Stimulated activated CD8-positive, alpha-beta memory T cell treated with anti-CD3 and anti-CD28 coated beads, Interleukin-12 subunit alpha, Interleukin-12 subunit beta, amount 100 ng/mL, for 24 hours (primary cell): ENCODE results near the gene YPEL1.

Source experiments
- DNase-seq: peaks from one replicate; pipeline ENCODE4 v3.0.0-alpha.2; 2020; ENCODE audit errors: extremely low read depth

The YPEL1 gene, protein sequence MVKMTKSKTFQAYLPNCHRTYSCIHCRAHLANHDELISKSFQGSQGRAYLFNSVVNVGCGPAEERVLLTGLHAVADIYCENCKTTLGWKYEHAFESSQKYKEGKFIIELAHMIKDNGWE

DNA sequence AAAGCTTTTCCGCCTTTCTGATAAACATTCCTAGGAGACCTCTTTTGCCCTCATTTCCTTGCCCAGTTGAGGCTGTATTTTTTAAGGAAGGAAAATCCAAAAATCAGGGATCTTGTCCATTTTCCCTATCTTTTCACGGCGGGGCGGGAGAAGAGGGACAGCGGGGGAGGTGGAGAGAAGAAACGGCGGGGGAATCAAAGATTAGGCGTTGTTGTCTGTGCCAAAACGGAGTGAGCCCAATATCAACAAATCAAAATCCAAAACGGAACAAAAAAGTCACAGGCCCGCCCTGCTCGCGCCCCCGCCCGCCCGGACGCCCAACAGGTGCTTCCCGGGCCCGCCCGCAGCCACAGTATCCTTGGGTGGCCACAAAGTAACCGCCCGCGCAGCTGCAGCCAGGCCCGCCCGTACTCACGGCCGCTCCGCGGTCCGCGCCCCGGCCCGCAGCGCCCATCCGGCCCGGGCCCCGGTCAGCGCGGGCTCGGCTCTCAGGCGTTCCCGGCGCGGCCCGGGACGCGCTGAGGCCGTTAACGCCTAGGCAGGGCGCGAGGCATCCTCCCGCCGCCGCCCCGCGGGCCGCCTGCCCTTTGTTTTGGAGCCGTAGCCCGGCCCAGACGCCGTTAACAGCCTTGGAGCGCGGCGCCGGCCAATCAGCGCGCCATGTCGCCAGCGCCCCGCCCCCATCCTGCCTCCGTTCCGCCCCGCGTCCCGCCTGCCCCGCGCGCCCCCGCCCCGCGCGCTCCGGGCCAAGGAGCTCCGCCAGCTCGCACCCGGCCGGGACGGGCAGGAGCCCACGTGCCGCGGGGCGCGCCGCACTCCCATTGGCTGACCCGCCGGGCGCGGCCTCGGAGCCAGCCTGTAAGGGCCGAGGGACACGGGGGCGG, at the start of gene YPEL1:
Gene YPEL1, minus strand, starts transcription at position 595 of the 884 bp plus-strand sequence. CDS start 25,050 bp downstream, outside the sequence.
- DNase-seq = peak; percentile 78

DNA sequence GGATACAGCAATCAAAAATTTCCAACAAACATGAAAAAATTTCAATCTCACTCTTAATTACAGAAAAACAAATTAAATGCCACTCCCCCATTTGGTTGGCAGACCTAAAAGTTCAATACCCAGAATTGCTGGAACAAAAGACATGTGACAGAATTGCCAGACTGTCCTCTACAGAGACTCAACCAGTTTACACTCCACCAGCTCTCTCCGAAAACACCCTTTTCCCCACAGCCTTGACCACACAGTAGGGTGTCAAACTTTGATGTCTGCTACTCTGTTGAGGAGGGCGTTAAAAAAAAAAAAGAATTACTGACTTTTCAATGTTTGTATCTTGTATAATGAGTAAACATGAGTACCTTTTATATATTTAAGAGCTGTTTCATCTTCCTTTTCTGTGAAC, 44.7 kb upstream of the YPEL1 start:
- DNase-seq = no peak

DNA sequence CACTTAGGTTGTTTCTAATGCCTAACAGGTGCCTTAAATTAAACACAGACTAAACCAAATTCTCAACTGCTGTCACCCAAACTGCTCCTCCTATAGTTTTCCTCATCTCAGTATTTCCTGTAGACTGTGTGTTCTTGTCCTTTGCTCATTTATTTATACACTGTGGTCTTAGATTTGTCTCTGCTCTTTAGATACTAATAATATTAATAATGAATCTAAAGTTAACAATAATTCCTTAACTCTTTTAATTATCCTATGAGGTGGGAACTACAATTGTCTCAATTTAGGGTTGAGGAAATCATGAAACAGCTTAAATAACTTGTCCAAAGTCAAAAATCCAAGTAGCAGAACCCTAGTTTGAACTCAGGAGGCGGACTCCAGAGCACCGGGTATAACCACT, 43.9 kb upstream of the YPEL1 start:
- no peak for DNase-seq

DNA sequence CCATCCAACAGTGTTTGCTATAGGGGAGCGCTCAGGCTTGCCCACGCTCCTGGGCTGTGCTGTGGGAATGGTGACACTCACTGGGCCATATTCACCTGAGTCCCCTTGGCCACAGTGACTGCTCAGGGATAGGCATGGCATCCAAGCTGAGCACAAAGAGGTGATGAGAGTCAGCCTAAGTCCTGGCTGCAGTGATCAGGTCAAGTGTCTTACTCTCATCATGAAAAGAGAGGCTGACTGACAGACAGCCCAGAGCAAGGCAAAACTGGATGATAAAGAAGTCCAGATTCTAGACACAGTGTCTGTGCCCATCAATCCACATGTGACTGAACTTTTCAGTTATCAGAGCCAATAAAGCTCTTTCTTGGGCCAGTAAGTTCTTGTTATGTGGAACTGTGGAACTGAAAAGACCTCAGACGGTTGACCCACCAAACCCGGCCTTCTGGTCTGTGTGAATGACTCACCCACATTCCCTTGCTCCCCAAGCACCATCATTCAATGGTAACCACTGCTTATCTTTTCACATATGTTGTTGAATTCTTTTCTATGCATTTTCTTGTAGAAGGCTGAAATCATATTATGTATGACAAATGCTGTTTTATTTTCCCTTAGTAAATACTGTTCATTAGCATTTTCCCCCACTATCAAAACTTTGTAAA, 43.2 kb upstream of the YPEL1 start:
- no peak for DNase-seq

DNA sequence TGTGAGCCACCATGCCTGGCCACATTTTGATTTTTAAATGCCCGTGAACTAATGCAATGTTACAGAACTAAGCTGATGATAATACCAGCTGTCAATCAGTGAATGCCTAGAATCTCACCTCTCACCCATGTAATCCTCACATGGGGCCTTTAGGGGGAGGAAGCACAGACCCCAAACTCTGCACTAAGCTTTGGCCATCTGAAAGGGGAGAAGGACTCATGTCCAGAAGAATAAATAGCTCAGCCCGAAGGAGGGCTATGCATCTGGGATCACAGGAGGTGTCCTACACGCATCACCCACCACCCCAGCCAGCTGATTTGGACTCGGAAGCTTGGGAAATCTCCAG, 36.0 kb upstream of the YPEL1 start:
- DNase-seq = no peak

DNA sequence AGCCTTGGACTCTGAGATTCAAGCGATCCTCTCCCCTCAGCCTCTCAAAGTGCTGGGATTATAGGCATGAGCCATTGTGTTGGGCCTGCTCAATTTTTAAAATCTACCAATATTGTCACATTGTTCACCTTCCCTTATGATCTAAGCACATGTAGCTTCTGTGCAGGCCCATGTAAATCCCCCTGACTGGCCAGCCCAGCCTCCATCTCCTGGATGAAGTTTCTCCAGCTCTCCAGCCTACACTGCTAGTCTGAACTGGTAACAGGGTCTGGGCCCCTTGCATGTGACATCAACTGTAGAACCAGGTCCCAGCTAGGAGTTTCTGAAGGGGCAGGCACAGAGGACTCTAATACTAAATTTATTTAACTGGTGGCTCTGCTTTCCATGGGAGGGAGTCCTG, 32.8 kb upstream of the YPEL1 start:
- DNase-seq = no peak

DNA sequence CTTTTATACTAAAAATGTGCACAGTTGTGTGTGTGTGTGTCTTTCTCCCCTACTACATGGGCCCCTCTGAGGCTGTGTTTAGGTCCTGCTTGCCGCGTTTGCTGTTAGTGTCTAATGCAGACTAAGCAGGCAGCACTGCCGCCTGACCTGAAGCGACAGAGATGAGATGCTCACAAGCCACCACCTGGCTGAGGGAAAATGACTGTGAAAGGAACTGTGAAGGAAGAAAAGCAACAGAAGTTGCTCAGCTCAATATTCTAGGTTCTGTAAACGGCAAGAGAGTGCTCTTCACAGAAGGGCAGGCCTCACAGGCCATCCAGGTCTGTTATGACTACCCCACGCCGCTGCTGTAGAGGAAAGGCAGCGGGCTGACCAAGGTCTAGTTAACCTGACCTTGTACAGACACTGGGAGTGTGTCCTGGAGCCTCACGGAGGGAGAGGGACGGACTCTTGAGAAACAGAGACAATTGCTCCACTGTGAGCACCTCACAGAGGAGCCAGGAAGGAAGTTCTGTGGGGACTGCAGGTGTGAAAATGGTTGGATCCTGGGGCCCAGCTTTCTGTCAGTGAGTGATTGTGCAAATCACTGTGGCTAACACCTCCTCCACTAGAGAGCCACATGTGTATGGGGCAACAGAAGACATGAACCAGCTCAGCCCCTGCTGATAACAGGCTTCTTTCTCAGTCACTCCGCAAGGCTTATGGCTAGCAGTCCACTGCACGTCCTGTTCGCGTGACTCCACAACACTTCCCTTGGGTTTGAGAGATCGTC, 31.3 kb upstream of the YPEL1 start:
- DNase-seq = no peak

DNA sequence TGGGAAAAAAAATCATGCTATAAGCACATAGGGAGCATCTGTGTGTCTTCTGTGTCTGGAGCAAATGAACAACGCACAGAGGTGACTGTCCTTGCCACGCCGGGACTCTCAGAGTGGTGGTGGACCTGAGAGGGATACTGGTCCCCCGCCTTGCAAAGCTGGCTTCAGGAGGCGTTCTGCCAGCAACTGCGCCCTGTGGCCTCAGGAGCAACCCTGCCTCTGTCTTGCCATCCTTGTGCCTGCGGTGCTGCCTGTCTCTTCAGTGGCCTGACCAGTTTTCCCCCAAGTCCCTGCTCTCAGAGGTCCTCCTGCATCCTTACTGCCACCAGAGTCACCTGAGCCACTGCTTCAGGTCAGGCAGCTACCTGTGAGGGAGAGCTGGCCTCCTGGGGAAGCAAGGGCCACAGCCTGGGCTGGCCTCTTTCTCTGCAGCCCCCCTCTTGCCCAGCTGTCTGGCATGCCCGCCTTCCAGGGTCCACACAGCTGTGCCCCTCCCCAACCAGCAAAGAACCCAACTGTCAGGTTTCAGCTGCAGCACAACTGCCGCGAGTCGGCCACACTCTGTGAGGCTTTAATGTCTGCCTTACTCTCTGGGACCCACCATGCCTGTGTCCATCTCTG, 30.4 kb upstream of the YPEL1 start:
- DNase-seq = no peak

DNA sequence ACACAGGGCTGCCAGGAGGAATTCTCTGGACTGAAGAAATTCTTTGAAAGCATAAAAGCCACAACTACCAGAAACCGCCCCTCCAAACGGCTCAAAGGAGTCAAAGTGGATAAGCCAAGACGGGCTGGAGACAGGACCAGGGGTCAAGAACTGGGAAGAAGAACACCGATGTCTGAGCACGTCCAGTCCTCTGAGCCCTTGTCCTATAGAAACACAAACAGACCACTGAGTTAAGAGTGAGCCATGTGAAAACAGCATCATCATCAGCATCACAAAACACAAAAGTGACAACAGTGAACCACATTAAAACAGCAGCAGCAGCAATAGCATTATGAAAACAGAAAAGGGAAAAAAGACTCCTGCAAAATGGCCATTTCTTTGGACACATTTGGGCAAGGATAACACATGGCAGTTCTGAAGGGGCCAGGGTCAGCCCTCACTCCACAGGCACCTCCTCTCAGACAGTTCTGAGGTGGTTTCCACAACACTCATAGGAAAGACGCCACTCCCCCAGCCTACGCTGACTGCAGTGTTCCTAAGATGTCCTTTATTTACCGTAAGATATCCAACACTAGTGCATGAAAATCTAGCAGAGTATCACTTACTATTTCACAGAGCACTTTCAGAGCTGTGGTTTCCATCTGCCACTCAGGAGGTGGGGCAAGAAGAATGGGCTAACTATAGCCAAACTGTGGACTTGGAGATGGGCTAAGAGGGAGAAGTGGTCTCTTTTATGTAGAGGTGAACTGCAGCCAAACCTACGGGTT, 28.6 kb upstream of the YPEL1 start:
- no peak for DNase-seq

DNA sequence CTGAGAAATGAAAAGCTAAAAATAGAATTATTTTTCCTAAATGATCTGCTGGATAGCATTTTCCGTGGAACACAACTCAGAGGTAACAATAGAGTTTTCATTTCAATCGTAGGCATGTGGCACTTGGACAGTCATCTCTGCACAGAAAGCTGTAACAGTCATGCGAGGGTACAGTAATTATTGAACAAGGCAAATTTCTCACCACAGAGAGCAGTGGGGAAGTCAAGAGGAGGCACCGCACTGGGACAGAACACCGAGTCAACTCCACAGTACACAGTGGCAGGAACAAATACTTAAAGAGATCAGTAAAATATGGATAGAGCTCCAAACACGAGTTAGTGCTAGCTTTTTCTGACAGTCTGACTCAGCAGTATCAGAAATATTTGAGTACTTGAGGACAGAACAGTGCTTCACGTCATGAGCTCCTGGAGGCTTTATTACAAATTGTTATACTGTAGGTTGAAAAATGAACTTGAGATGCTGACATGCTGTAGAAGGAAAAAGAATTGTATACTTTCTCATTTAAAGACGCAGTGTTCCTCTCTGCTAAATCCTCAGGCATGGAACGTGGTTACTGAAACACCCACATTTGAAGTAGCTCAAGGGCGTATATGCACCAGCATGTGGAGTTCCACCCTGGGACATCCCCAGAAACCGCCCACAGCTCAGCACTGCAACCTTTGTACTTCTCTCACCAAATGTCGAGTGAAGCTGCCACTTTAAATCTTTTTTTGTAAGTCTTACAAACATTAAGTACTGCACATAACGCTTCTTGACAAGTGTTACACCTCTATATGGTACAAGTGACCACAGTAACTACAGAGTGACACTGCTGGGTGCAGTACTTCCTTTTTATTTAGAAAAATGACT, 27.4 kb upstream of the YPEL1 start:
- DNase-seq = no peak

DNA sequence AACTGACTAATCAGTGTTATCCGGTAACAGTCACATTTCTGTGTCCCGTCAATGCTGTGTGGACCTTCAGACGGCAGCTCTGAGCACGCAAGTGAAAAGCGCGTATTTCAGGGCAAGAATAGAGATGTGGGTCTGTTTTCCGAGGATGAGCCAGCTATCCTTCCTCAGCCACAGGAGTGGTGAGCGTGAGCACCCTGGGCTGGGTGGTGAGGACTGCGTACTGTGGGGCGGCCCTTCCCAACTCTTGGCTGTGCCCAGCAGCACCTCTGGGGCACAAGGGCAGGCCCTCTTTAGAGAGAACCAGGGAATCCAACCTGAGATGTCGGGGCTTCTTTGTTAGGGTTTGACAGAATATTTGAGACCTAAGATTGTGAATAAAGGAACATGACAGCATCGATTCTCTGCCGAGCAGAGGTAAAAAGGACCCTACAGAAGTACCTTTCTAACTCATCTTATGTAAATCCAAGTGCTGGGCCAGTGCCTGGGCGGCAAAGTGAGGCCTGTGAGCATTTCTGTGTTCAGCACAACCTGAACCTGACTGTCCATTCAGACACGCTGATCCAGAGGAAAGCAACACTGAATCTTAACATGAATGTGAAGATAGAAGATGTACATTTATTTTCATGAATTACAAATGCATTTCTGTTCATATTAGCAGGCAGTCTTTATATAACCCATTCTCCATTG, 26.5 kb upstream of the YPEL1 start:
- DNase-seq = no peak

DNA sequence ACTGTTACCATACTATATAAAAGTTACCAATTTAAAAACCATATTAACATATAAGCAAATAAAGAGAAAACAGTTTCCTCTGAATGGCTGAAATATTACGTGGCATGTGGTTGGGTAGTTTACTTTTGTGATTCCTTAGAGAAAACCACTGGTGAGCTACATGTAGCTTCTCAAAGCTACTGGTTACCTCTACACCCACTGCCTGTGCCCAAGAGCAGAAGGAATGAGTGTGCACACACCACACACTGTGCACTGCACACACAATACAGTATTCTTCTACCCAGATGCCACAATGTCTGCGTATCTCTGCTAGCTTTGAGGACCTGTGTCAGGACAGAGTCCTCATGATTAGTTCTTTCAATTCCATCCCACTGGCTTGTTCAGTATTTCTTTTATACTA, 25.5 kb upstream of the YPEL1 start:
- no peak for DNase-seq

DNA sequence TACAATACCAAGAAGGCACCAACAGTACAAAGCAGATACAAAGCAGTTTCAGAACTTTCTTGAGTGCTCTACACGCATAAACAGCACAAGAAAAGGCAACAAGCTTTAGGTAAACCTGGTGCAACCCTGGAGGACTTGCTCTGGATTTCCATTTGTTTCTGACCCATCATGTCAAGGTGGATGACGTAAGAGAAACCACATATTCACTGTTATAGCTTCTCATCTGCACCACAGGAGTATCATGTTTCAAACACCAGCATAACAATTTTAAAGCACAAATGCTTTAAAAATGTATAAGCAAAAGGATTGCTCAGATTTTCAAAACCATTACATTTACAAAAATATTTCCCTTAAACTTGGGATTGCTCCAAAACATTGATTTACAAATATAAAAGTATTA, 25.0 kb upstream of the YPEL1 start:
- no peak for DNase-seq

DNA sequence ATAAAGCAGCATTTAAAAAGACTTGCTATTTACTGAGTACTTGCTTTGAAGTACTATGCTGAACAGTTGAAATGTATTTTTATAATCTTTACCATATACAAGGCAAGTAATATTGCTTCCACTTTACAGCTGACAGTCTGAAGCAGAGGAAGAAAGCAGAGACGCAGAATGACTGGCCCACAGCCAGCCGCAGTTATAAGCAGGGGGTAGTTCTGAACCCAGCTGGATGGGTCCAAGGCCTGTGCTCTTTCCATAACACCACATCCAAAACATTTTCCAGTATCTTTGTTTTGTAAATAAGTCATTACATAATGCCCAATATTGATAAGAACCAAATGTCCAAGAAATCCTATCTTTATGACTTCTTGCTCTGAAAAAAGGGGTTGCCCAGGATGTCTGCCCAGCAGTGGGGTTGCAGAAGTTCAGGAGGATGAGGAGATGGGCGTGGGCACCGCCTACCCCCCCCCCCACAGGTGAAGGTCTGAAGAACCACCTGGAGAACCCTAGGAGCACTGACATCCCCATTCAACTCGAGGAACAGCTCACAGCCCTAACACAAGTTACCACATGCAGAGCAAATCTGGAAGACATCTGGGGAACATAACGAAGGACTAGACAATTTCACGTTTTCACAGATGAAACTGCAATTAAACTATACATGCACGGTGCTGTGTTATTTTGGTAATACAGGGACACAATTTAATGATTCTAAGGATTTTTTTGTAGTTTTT, 24.2 kb upstream of the YPEL1 start:
- no peak for DNase-seq

DNA sequence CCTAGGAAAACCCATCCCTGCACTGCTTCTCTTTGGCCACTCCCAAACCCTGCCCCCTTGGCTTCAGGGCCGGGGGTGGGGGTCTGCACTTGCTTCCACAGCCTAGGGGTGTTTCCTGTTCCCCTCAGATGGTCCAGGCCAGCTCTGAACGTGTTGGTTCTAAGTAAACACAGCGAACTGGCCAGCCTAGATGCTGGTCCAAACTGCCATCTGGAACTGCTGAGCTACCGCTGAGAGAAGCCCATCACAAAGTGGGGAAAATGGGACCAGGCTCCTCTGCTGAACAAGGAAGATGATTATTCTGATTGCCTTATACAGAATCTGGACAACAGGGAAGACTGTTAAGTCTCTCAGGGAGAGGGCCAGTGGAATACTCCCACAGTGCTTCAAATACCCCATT, 23.5 kb upstream of the YPEL1 start:
- no peak for DNase-seq

DNA sequence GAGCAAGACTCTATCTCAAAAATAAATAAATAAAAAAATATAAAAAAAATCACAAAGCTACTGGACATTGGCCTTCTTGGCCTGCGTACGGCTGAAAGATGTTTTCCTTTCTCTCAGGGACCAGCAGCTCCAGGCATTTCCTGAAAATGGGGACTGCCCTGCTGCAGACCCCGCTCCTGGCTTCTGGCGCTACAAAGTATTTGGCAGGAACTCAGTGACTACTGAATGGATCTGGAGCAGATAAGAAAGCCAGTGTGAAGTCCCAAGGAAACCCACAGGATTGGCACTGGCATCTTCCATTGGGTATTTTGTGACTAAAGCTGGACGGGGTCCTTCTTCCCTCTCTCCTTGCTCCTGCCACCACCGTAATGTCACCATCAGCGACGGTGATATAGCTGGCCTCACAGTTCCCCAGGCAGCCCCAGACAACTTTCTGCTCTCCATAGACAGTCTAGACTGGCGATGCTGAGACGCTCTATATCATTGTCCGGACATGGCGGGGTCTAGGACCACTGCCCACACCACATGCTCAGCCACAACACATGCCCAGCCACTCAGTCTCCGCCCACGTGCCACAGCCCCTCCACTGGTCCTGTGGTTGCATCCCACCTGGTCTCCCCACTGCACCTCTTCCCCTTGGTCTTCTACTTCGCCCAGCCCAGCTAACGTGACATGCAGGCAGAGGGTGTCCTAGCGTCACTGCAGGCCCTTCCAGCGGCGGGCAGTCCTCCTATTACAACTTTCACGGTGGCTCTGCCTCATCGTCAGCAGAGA, 22.7 kb upstream of the YPEL1 start:
- DNase-seq = no peak

DNA sequence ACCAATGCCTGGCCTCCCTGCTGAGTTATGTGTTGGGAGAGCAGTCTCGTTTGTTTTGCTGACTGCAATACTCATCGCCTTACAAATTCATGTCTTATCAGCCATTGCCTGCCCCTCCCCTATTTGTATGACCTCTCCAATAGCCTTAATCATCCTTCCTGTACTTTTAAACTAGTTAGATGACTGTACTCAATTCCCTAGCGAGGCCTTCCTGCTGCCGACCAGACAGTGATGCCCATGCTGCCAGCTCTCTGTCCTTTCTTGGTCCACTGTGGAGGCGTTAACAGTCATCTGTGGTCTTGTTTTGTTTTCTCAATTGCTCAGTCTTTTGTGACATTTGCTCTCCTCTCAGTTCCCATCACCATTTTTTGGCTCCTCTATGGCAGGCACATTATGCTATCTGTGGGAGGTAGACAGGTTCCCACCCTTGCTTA, 20.3 kb upstream of the YPEL1 start:
- no peak for DNase-seq

DNA sequence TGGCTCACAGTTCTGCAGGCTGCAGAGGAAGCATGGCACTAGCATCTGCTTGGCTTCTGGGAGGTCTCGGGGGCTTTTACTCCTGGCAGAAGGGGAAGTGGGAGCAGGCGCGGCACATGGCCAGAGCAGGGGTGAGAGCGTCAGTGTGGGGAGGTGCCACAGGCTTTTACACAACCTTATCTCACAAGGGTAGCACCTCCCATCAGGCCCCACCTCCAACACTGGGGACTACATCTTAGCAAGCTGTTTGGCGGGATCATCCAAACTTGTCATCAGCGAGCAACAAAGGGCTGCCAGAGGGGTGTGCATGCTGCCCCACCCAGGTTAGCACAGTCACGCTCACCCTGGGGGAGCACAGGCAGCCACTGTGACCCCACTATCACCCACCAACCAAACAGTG, 18.9 kb upstream of the YPEL1 start:
- no peak for DNase-seq
